ENCODE data around the gene RASGRP2. TPM values are rescaled to one million over a fixed set of nuclear protein-coding genes. Genes with fewer than 3 reads are reported as not detected.

The RASGRP2 gene
- total and polyA plus RNA-seq, 2 donors, result 38.1 to 227 TPM

DNA sequence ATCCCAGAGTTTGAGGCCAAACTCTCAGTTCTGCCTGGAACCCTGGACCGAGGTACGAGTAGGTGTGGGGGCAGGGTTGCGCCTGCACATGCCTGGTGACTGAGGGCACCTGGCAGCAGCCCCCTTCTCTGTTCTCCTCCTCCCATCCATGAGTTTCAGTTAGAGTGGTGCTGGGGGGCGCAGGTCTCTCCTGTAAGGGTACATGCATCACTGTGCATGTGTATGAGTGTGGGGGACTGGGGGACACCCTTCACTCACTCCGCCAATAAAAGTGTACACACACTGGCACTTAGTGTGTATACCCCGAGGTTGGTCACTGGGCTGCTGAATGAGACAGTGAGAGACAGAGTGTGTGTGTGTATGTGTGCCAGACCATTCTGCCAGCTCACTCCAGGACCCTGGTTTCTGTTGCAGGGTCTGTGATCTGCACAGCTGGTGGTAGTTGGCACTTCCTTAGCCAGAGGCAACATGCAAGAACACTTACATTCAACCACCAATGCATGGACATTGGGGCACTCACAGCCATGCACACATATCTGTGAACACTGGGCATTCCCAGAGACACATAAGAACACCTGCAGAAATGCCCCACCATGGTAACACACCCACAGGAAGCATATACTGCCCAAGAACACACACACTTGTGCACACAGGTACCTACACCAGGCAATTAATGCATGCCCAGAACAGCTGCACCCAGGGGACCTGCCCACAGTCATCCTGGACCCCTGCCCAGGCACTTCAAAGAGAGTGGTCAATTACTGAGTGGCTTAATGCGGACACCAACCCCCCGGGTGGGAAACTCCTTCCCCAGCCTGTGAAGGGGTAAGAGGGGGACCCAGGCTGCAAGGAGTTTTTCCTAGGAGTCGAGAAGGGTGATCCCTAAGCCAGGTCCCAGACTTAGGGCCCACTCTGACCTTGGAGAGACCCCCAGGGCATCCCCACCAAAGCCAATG, 19.8 kb downstream of the RASGRP2 start:
- WGBS, result 71% methylated on average over 9 of the region's 9 CpGs
- DNase-seq (ENCODE audit: low read depth in 6 of 9, low spot score in 9 of 9), result no peak
- no peaks in the 10 kb centered on the region for H3K9me3 ChIP-seq (ENCODE audit: control insufficient read depth in 2 of 2, insufficient read depth in 1 of 2, low read length in 1 of 2)
- no peak overlapping the region for H3K4me3 ChIP-seq (ENCODE audit: low read length in 2 of 2)
- H3K27me3 ChIP-seq (ENCODE audit: control insufficient read depth in 2 of 2, insufficient read depth in 1 of 2, low read length in 1 of 2), result peaks cover 27 to 42% of the 10 kb centered on the region in 2 donors
- peaks cover 5 to 22% of the 10 kb centered on the region in 2 donors for H3K4me1 ChIP-seq (ENCODE audit: control insufficient read depth in 2 of 2, insufficient read depth in 2 of 2, low read length in 2 of 2)
- H3K27ac ChIP-seq (ENCODE audit: low read depth in 1 of 2, low read length in 1 of 2), result no peak overlapping the region
- H3K36me3 ChIP-seq (ENCODE audit: control insufficient read depth in 2 of 2, insufficient read depth in 2 of 2, low read length in 1 of 2), result peaks cover 11 to 12% of the 10 kb centered on the region in 2 donors

DNA sequence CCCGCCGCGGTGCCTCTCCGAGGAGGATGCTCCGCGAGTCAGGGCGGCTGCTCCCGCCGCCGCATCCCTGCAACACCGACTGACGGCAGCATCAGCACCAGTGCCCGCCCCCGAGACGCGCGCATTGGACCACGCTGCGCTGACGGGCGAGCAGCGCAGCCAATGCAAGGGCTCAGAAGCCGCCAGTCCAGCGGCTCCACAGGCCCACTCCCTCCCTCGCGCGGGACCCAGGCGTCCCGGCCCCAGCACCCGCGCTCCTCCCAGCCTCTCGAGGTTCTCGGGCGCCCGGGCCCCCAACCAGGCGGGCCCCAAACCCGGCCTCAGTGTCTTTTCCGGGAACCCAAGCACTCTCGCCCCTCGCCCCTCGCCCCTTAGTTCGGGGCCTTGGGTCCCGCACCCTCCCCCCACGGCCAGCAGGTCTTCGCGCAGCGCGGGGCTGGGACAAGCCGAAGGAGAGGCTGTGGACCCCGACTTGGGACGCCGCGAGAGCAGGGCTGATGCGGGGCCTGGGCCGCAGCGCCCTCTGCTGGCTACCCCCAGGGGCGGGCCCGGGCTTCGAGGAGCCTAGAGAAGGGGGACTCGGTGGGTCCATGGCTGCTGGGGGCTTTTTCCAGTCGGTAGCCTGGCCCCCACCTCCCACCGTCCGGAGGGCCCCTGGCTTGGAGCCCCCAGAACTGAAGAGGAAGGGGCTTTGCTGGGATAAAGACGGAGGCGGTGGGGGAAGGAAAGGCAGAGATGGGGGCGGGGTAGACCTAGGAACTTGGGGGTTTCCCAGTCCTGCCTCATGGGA, 20.6 kb downstream of the RASGRP2 start, which contains the start of gene NRXN2:
Gene NRXN2, minus strand, starts transcription at position 81 of the 790 bp plus-strand sequence. CDS start 9,498 bp downstream, outside the sequence.
- 3% methylated on average over 66 of the region's 66 CpGs for WGBS
- no peaks in the 10 kb centered on the region for H3K9me3 ChIP-seq (ENCODE audit: control insufficient read depth in 2 of 2, insufficient read depth in 1 of 2, low read length in 1 of 2)
- H3K36me3 ChIP-seq (ENCODE audit: control insufficient read depth in 2 of 2, insufficient read depth in 2 of 2, low read length in 1 of 2), result peaks cover 4 to 5% of the 10 kb centered on the region in 2 donors
- peak within 1 kb of the TSS; percentile 60 to 78 for H3K4me3 ChIP-seq (ENCODE audit: low read length in 2 of 2)
- peaks cover 27 to 49% of the 10 kb centered on the region in 2 donors for H3K27me3 ChIP-seq (ENCODE audit: control insufficient read depth in 2 of 2, insufficient read depth in 1 of 2, low read length in 1 of 2)
- peaks cover 5 to 22% of the 10 kb centered on the region in 2 donors for H3K4me1 ChIP-seq (ENCODE audit: control insufficient read depth in 2 of 2, insufficient read depth in 2 of 2, low read length in 2 of 2)
- peak; percentile 46 to 88 (median 70) for DNase-seq (ENCODE audit: low read depth in 6 of 9, low spot score in 9 of 9)
- H3K27ac ChIP-seq (ENCODE audit: low read depth in 1 of 2, low read length in 1 of 2), result peak within 1 kb of the TSS in 1 of 2 donors; percentile 62

DNA sequence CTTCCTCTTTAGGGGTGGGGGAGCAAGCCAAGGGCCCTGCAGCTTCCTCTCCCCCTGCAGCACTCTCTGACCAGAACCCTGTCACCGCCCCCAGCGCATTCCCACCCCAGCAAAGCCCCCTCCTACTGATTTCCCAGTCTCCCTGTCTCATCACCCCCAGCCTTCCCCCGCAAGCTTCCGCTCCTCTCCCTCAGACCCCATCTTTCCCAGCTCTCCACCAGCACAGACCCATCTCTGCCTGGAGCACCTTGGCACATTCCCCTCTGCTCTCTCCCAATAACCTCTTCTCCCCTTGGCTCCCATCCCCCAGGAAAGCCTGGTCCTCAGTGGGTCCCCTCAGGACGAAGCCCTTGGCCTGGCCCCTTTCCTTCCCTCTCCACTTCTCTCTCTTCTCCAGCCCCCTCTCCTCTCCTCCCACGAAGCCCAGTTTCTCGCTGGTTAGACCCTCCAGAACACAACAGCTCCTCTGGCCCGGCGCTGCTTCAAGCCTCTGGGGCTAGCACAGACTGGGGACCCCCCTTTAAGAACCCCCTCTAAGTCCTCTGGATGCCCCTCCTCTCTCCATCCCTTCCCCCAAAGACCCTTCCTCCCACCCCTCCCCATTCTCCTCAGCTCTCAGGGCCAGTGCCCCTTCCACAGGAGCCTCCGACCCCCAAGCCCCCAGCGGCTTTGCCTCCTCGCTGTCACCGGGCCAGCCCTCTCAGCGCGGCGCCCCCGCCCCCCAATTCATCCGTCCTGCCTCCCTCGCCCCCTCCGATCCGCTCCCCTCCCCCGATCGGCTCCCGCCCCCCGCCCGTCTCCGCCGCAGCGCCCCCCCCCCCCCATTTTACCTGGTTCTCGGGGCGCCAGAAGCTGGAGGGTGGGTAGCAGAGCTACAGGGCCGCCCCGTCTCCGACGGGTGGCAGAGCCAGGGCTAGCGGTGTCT, 21.5 kb downstream of the RASGRP2 start:
- Histone ChIP-seq H3K4me3 (ENCODE audit: low read length in 2 of 2) (peak overlapping the region in 1 of 2 donors; percentile 78), H3K36me3 (ENCODE audit: control insufficient read depth in 2 of 2, insufficient read depth in 2 of 2, low read length in 1 of 2) (peaks cover 0 to 2% of the 10 kb centered on the region in 2 donors), H3K27me3 (ENCODE audit: control insufficient read depth in 2 of 2, insufficient read depth in 1 of 2, low read length in 1 of 2) (peaks cover 30 to 58% of the 10 kb centered on the region in 2 donors), H3K27ac (ENCODE audit: low read depth in 1 of 2, low read length in 1 of 2) (no peak overlapping the region), H3K4me1 (ENCODE audit: control insufficient read depth in 2 of 2, insufficient read depth in 2 of 2, low read length in 2 of 2) (peaks cover 5 to 22% of the 10 kb centered on the region in 2 donors), H3K9me3 (ENCODE audit: control insufficient read depth in 2 of 2, insufficient read depth in 1 of 2, low read length in 1 of 2) (no peaks in the 10 kb centered on the region)
- no peak for DNase-seq (ENCODE audit: low read depth in 6 of 9, low spot score in 9 of 9)
- 13% methylated on average over 35 of the region's 36 CpGs for WGBS

DNA sequence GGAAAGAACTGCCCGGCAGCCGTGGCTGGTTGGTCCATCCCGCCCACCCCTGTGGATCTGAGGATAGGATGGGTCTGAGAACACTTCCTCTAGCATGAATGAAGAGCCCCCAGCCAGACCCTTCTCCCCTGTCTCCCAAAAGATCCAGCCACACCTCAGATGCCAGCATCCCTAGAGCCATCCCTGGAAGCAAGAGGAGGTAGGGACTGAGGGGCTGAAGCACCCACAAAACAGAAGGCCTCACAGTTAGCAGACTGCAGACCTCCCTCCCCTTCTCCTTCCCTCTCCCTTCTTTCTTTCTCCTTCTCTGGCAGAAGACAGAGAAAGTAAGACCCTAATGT, 22.6 kb downstream of the RASGRP2 start:
- H3K27ac ChIP-seq (ENCODE audit: low read depth in 1 of 2, low read length in 1 of 2), result no peak overlapping the region
- H3K36me3 ChIP-seq (ENCODE audit: control insufficient read depth in 2 of 2, insufficient read depth in 2 of 2, low read length in 1 of 2), result no peaks in the 10 kb centered on the region
- H3K27me3 ChIP-seq (ENCODE audit: control insufficient read depth in 2 of 2, insufficient read depth in 1 of 2, low read length in 1 of 2), result peaks cover 34 to 69% of the 10 kb centered on the region in 2 donors
- no peak for DNase-seq (ENCODE audit: low read depth in 6 of 9, low spot score in 9 of 9)
- H3K4me3 ChIP-seq (ENCODE audit: low read length in 2 of 2), result no peak overlapping the region
- H3K4me1 ChIP-seq (ENCODE audit: control insufficient read depth in 2 of 2, insufficient read depth in 2 of 2, low read length in 2 of 2), result peaks cover 5 to 24% of the 10 kb centered on the region in 2 donors
- H3K9me3 ChIP-seq (ENCODE audit: control insufficient read depth in 2 of 2, insufficient read depth in 1 of 2, low read length in 1 of 2), result no peaks in the 10 kb centered on the region
- WGBS, result 91% methylated on average over 3 of the region's 3 CpGs

DNA sequence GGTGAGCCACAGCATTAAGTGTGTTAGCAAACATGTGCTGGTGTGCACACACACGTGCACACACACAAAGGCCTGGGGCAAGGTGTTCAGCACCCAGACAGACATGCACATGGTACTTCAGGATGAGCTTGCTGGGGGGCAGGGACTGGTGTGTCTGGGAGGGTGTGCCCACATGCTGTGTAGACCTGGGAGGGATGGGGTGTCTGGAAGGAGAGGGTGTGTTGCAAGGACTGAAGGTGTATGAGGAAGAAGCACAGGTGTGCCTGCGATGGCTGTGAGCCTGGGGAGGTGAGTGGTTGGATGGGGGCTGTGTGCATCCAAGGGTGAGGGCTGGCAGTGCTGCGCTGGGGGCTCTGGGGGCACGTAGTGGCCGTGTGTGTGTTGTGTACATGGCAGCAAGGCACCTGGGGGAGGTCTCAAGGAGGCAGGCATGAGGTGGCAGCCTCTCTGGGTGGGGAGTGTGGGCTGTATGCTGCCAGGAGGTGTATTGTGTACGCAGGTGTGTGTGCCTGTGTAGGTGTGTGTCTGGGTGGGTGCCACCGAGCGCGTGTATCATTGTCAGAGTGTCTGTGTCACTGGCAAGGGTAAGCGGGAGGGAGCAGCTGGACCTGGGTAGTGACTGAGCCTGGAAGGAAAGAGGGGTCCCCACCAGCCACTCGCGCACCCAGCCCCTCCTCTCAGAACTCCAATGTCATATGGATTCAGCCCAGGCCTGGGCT, 23.1 kb downstream of the RASGRP2 start:
- Histone ChIP-seq H3K27me3 (ENCODE audit: control insufficient read depth in 2 of 2, insufficient read depth in 1 of 2, low read length in 1 of 2) (peaks cover 39 to 74% of the 10 kb centered on the region in 2 donors), H3K27ac (ENCODE audit: low read depth in 1 of 2, low read length in 1 of 2) (no peak overlapping the region), H3K4me1 (ENCODE audit: control insufficient read depth in 2 of 2, insufficient read depth in 2 of 2, low read length in 2 of 2) (peaks cover 5 to 21% of the 10 kb centered on the region in 2 donors), H3K9me3 (ENCODE audit: control insufficient read depth in 2 of 2, insufficient read depth in 1 of 2, low read length in 1 of 2) (no peaks in the 10 kb centered on the region), H3K4me3 (ENCODE audit: low read length in 2 of 2) (no peak overlapping the region), H3K36me3 (ENCODE audit: control insufficient read depth in 2 of 2, insufficient read depth in 2 of 2, low read length in 1 of 2) (no peaks in the 10 kb centered on the region)
- 94% methylated on average over 12 of the region's 12 CpGs for WGBS
- DNase-seq (ENCODE audit: low read depth in 6 of 9, low spot score in 9 of 9), result no peak

DNA sequence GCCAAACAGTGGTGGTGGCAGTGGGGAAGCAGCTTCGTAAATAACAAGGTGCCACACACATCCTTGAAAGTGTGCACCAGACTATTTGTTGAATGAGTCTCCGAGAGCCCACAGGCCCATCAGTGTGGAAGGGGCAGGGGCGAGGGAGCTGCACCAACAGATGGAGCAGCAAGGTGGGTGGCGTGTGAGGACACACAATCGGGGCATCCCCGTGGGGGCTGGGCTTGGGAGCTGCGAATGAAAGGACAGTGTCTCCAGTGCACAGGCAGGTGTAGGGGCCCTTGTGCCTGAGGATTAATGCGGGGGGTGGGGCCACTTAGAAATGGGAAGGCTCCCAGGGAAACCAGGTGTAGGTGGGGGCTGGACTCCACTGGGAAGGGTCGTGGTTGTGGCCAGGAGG, 23.8 kb downstream of the RASGRP2 start:
- no peak for DNase-seq (ENCODE audit: low read depth in 6 of 9, low spot score in 9 of 9)
- 90% methylated on average over 9 of the region's 9 CpGs for WGBS

GRCh38 chr11:64719406-64719805, 24.5 kb downstream of the RASGRP2 start:
- Histone ChIP-seq H3K27me3 (ENCODE audit: control insufficient read depth in 2 of 2, insufficient read depth in 1 of 2, low read length in 1 of 2) (peaks cover 52 to 88% of the 10 kb centered on the region in 2 donors), H3K9me3 (ENCODE audit: control insufficient read depth in 2 of 2, insufficient read depth in 1 of 2, low read length in 1 of 2) (no peaks in the 10 kb centered on the region), H3K27ac (ENCODE audit: low read depth in 1 of 2, low read length in 1 of 2) (no peak overlapping the region), H3K36me3 (ENCODE audit: control insufficient read depth in 2 of 2, insufficient read depth in 2 of 2, low read length in 1 of 2) (no peaks in the 10 kb centered on the region), H3K4me3 (ENCODE audit: low read length in 2 of 2) (no peak overlapping the region), H3K4me1 (ENCODE audit: control insufficient read depth in 2 of 2, insufficient read depth in 2 of 2, low read length in 2 of 2) (peaks cover 5 to 12% of the 10 kb centered on the region in 2 donors)
- no peak for DNase-seq (ENCODE audit: low read depth in 6 of 9, low spot score in 9 of 9)
- WGBS, result 95% methylated on average over 10 of the region's 10 CpGs

More for the DNA sequence above, 23.8 kb downstream of the RASGRP2 start:
- Histone ChIP-seq H3K36me3 (ENCODE audit: control insufficient read depth in 2 of 2, insufficient read depth in 2 of 2, low read length in 1 of 2) (no peaks in the 10 kb centered on the region), H3K9me3 (ENCODE audit: control insufficient read depth in 2 of 2, insufficient read depth in 1 of 2, low read length in 1 of 2) (no peaks in the 10 kb centered on the region), H3K4me3 (ENCODE audit: low read length in 2 of 2) (no peak overlapping the region), H3K4me1 (ENCODE audit: control insufficient read depth in 2 of 2, insufficient read depth in 2 of 2, low read length in 2 of 2) (peaks cover 5 to 15% of the 10 kb centered on the region in 2 donors), H3K27me3 (ENCODE audit: control insufficient read depth in 2 of 2, insufficient read depth in 1 of 2, low read length in 1 of 2) (peaks cover 45 to 81% of the 10 kb centered on the region in 2 donors), H3K27ac (ENCODE audit: low read depth in 1 of 2, low read length in 1 of 2) (no peak overlapping the region)

DNA sequence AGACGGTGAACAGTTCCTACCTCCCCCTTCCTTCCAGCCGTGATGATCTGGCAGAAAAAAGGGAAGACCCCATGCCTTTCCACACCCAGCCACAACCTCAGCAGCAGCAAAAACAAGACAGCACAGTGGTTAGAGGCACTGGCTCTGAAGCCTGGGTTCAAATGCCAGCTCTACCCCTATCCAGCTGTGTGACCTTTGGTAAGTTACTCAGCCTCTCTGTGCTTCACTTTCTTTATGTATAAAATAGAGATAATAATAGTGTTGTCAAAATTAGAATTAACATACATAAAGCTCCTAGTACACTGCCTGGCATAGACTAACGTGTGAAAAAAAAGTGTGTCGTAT, 25.2 kb downstream of the RASGRP2 start:
- peaks cover 58 to 95% of the 10 kb centered on the region in 2 donors for H3K27me3 ChIP-seq (ENCODE audit: control insufficient read depth in 2 of 2, insufficient read depth in 1 of 2, low read length in 1 of 2)
- DNase-seq (ENCODE audit: low read depth in 6 of 9, low spot score in 9 of 9), result no peak
- 81% methylated on average over 4 of the region's 4 CpGs for WGBS
- no peak overlapping the region for H3K27ac ChIP-seq (ENCODE audit: low read depth in 1 of 2, low read length in 1 of 2)
- H3K36me3 ChIP-seq (ENCODE audit: control insufficient read depth in 2 of 2, insufficient read depth in 2 of 2, low read length in 1 of 2), result no peaks in the 10 kb centered on the region
- H3K9me3 ChIP-seq (ENCODE audit: control insufficient read depth in 2 of 2, insufficient read depth in 1 of 2, low read length in 1 of 2), result peaks cover 0 to 3% of the 10 kb centered on the region in 2 donors
- H3K4me3 ChIP-seq (ENCODE audit: low read length in 2 of 2), result no peak overlapping the region
- peaks cover 5 to 8% of the 10 kb centered on the region in 2 donors for H3K4me1 ChIP-seq (ENCODE audit: control insufficient read depth in 2 of 2, insufficient read depth in 2 of 2, low read length in 2 of 2)

Data from thymus (tissue), 11 donors.